GM13976 (cell line): ENCODE results near the gene THBS4.
A peak's percentile ranks its signal among the peaks of the same experiment; 100 is the strongest.

Experiments
- DNase-seq: peaks from one replicate; pipeline ENCODE4 v3.0.0; 2012; ENCODE audit warnings: low spot score
- CTCF ChIP-seq: IDR thresholded peaks from 2 replicates; pipeline ENCODE4 v1.5.1; 2012; ENCODE audit warnings: borderline replicate concordance, mild to moderate bottlenecking; ENCODE audit not compliant: insufficient read depth; ENCODE audit errors: extremely low read depth, missing control alignments, control extremely low read depth
- in situ Hi-C: fragments of 300-500 bp; cut with MboI; formaldehyde crosslinking; loops from one replicate; pipeline ENCODE4 v1.12.0; 2022; ENCODE audit warnings: low sequenced_read_pairs, mixed read lengths, inconsistent platforms; ENCODE audit not compliant: unreplicated experiment

Gene THBS4

GRCh38 chr5:80125962-80126480 lies 90.9 kb downstream of the THBS4 start:
- peak; percentile 44 for DNase-seq
- no peak for TF ChIP-seq CTCF
- in situ Hi-C loops: no loop called here

GRCh38 chr5:80127116-80127552 lies 92.0 kb downstream of the THBS4 start:
- DNase-seq: no peak
- in situ Hi-C loops: no loop called here
- TF ChIP-seq CTCF: no peak

- in situ Hi-C loops: no loop called here
- no peak for TF ChIP-seq CTCF
- DNase-seq: no peak
Measured at GRCh38 chr5:80128141-80128540, 93.0 kb downstream of the THBS4 start.

- in situ Hi-C loops: no loop called here
- TF ChIP-seq CTCF: no peak
- DNase-seq: no peak
Measured at GRCh38 chr5:80129146-80129545, 94.0 kb downstream of the THBS4 start.
